H1 (cell line): ENCODE measurements around the gene SLC23A2. TPM values are rescaled to one million over a fixed set of nuclear protein-coding genes. Genes with fewer than 3 reads are reported as not detected.

Source experiments
- CTCF ChIA-PET: fragments of 300-600 bp; sonication (Branson Sonifier 250); formaldehyde crosslinking; loops from one replicate; lab custom pipeline; 2021; ENCODE audit not compliant: partially characterized antibody; lab: Charles Lee
- POLR2A ChIA-PET: fragments of 300-600 bp; sonication (Branson Sonifier 250); formaldehyde crosslinking; loops from one replicate; lab custom pipeline; 2021; ENCODE audit warnings: inconsistent platforms; ENCODE audit not compliant: partially characterized antibody; lab: Charles Lee
- DNase-seq, 2 experiments: peaks; one replicate each; pipeline versions ENCODE4 v3.0.0 to v3.0.0-alpha.2; 2010 to 2022; ENCODE audit warnings: low spot score in 2 of 2, low read depth in 1 of 2, mixed read lengths in 1 of 2
- FAIRE-seq: peaks from 2 replicates; lab custom pipeline; 2011; peaks lifted over from hg19 to GRCh38; lab: Jason Lieb, UNC
- H2AFZ ChIP-seq: 2 replicates; pipeline ENCODE4 v1.8.1; 2012; ENCODE audit warnings: low read length, inconsistent platforms
- H2AK5ac ChIP-seq: 2 replicates; pipeline ENCODE4 v1.6.1; 2013; ENCODE audit warnings: low read depth, low read length
- H2BK120ac ChIP-seq: replicated peaks from 2 replicates; pipeline ENCODE3; 2013; ENCODE audit warnings: low read depth, low read length, inconsistent platforms
- H2BK12ac ChIP-seq: 2 replicates; pipeline ENCODE4 v1.6.1; 2013; ENCODE audit warnings: low read depth, low read length
- H2BK15ac ChIP-seq: 2 replicates; pipeline ENCODE4 v1.6.1; 2013; ENCODE audit warnings: low read length
- H2BK20ac ChIP-seq: 2 replicates; pipeline ENCODE4 v1.6.1; 2013; ENCODE audit warnings: low read length
- H2BK5ac ChIP-seq: 2 replicates; pipeline ENCODE4 v1.6.1; 2013; ENCODE audit warnings: low read depth, low read length
- H3K14ac ChIP-seq: 2 replicates; pipeline ENCODE4 v1.6.1; 2013; ENCODE audit warnings: inconsistent platforms; ENCODE audit not compliant: insufficient read length
- H3K18ac ChIP-seq: 2 replicates; pipeline ENCODE4 v1.6.1; 2013; ENCODE audit warnings: low read length; ENCODE audit errors: extremely low read depth
- H3K23ac ChIP-seq: 2 replicates; pipeline ENCODE4 v1.6.1; 2013; ENCODE audit warnings: inconsistent platforms; ENCODE audit not compliant: insufficient read length
- H3K23me2 ChIP-seq: 2 replicates; pipeline ENCODE4 v1.6.1; 2013; ENCODE audit warnings: low read depth, low read length
- H3K27ac ChIP-seq: 2 replicates; pipeline ENCODE4 v1.6.1; 2011; ENCODE audit warnings: low read depth, low read length, inconsistent platforms
- H3K27me3 ChIP-seq, 4 experiments: replicated peaks in 1 of 4; 1 replicate in 1 of 4; 2 replicates in 3 of 4; pipeline versions ENCODE4 v1.6.1 to v1.8.1; 2011 to 2013; ENCODE audit warnings: low read length in 3 of 4, mild to moderate bottlenecking in 3 of 4, inconsistent platforms in 2 of 4, mixed read lengths in 2 of 4, moderate library complexity in 1 of 4; ENCODE audit not compliant: control insufficient read depth in 3 of 4, insufficient read depth in 3 of 4; ENCODE audit errors: extremely low read depth in 1 of 4
- H3K36me3 ChIP-seq, 4 experiments: 2 replicates each; pipeline versions ENCODE4 v1.6.1 to v1.8.1; 2011 to 2013; ENCODE audit warnings: mild to moderate bottlenecking in 4 of 4, low read length in 3 of 4, moderate library complexity in 2 of 4, control low read depth in 1 of 4, inconsistent platforms in 1 of 4; ENCODE audit not compliant: insufficient read depth in 4 of 4, control insufficient read depth in 2 of 4
- H3K4ac ChIP-seq: replicated peaks from 2 replicates; pipeline ENCODE3; 2013; ENCODE audit warnings: low read length, low read depth, mixed read lengths, inconsistent platforms; ENCODE audit not compliant: insufficient read length
- H3K4me1 ChIP-seq, 4 experiments: replicated peaks in 1 of 4; 1 replicate in 1 of 4; 2 replicates in 3 of 4; pipeline versions ENCODE4 v1.6.1 to v1.8.1; 2011 to 2013; ENCODE audit warnings: low read length in 3 of 4, inconsistent platforms in 2 of 4, mixed read lengths in 1 of 4; ENCODE audit not compliant: insufficient read depth in 4 of 4, control insufficient read depth in 3 of 4
- H3K4me2 ChIP-seq, 2 experiments: 2 replicates each; pipeline versions ENCODE4 v1.6.1 to v1.8.1; 2011 to 2013; ENCODE audit warnings: low read depth in 2 of 2, low read length in 2 of 2, control low read depth in 1 of 2, inconsistent platforms in 1 of 2, mild to moderate bottlenecking in 1 of 2; ENCODE audit not compliant: insufficient read depth in 1 of 2
- H3K4me3 ChIP-seq, 4 experiments: fragments of 200-600, 300-600 bp in 1 of 4; sonication (generic), shearing (Covaris generic), sonication (Bioruptor Twin) in 1 of 4; 2 replicates each; pipeline versions ENCODE4 v1.5.1 to v1.8.1; 2011 to 2016; ENCODE audit warnings: low read length in 4 of 4, low read depth in 3 of 4, control low read depth in 2 of 4, inconsistent platforms in 2 of 4, mild to moderate bottlenecking in 2 of 4, mixed read lengths in 1 of 4, moderate library complexity in 1 of 4; ENCODE audit not compliant: insufficient read depth in 2 of 4; ENCODE audit errors: extremely low read depth in 1 of 4
- H3K56ac ChIP-seq: replicated peaks from 2 replicates; pipeline ENCODE3; 2013; ENCODE audit warnings: low read depth, mild to moderate bottlenecking, mixed read lengths, low read length, inconsistent platforms; ENCODE audit not compliant: insufficient read length
- H3K79me1 ChIP-seq: 2 replicates; pipeline ENCODE4 v1.6.1; 2013; ENCODE audit warnings: low read depth, low read length, control low read depth
- H3K79me2 ChIP-seq, 2 experiments: 2 replicates each; pipeline versions ENCODE4 v1.6.1 to v1.8.1; 2012 to 2013; ENCODE audit warnings: low read length in 2 of 2, mild to moderate bottlenecking in 2 of 2, inconsistent platforms in 1 of 2; ENCODE audit not compliant: insufficient read depth in 2 of 2, control insufficient read depth in 1 of 2
- H3K9ac ChIP-seq, 4 experiments: replicated peaks in 1 of 4; 1 replicate in 1 of 4; 2 replicates in 3 of 4; pipeline versions ENCODE4 v1.6.1 to v1.8.1; 2011 to 2013; ENCODE audit warnings: low read depth in 3 of 4, low read length in 3 of 4, control low read depth in 2 of 4, mild to moderate bottlenecking in 2 of 4, moderate library complexity in 2 of 4, inconsistent platforms in 1 of 4; ENCODE audit errors: extremely low read depth in 1 of 4
- H3K9me3 ChIP-seq, 2 experiments: 2 replicates each; pipeline versions ENCODE4 v1.6.1 to v1.8.1; 2012 to 2013; ENCODE audit warnings: mild to moderate bottlenecking in 2 of 2, moderate library complexity in 2 of 2, control low read depth in 1 of 2, inconsistent platforms in 1 of 2, low read depth in 1 of 2, low read length in 1 of 2, mixed read lengths in 1 of 2; ENCODE audit not compliant: insufficient read depth in 2 of 2
- H4K20me1 ChIP-seq, 2 experiments: replicated peaks in 1 of 2; 2 replicates each; pipeline versions ENCODE3 to v1.8.1; 2011 to 2013; ENCODE audit warnings: inconsistent platforms in 2 of 2, low read length in 2 of 2, mild to moderate bottlenecking in 1 of 2; ENCODE audit not compliant: insufficient read depth in 2 of 2, control insufficient read depth in 1 of 2
- H4K5ac ChIP-seq: 2 replicates; pipeline ENCODE4 v1.6.1; 2013; ENCODE audit warnings: low read length, low read depth, mixed read lengths, inconsistent platforms; ENCODE audit not compliant: insufficient read length
- H4K8ac ChIP-seq: 2 replicates; pipeline ENCODE4 v1.8.0; 2013; ENCODE audit warnings: mild to moderate bottlenecking, moderate library complexity, low read length, inconsistent platforms; ENCODE audit not compliant: insufficient read depth; ENCODE audit errors: extremely low read depth
- H4K91ac ChIP-seq: replicated peaks from 2 replicates; pipeline ENCODE3; 2013; ENCODE audit warnings: low read length, mixed read lengths, inconsistent platforms; ENCODE audit not compliant: insufficient read length
- SP2 ChIP-seq: IDR thresholded peaks from 2 replicates; pipeline ENCODE4 v1.6.1; 2012; ENCODE audit warnings: mild to moderate bottlenecking, low read length, inconsistent platforms
- TBP ChIP-seq: IDR thresholded peaks from 2 replicates; pipeline ENCODE4 v1.6.1; 2011; ENCODE audit warnings: low read depth, low read length, improper control_type of control experiment
- WGBS, 2 experiments: shearing (Covaris generic) in 1 of 2; methylation state at CpG; one replicate each; pipeline versions ENCODE4 v1.1.6 to v1.1.7; 2013 to 2015; ENCODE audit warnings: low lambda C conversion rate in 2 of 2, mixed read lengths in 2 of 2, inconsistent platforms in 1 of 2, low coverage in 1 of 2, missing lambda C conversion rate in 1 of 2; ENCODE audit not compliant: insufficient replicate concordance in 2 of 2, insufficient coverage in 1 of 2, insufficient read length in 1 of 2; ENCODE audit errors: extremely low coverage in 1 of 2, missing lambda C conversion rate in 1 of 2; 5-methylcytosine and 5-hydroxymethylcytosine counted together
- polyA plus RNA-seq, 7 experiments: library from polyadenylated mRNA; depleted of rRNA in 3 of 7; stranded (reverse) in 5 of 7; unstranded in 2 of 7; fragments of >200 nt in 5 of 7; fragments of 200-250 nt in 2 of 7; gene quantifications; 1 replicate in 5 of 7; 2 replicates in 1 of 7; 4 replicates in 1 of 7; pipeline versions ENCODE4 v1.2.1 to v1.2.3, GENCODE V29; 2011 to 2013; ENCODE audit warnings: missing spikeins in 2 of 7, mixed read lengths in 2 of 7
- total RNA-seq: library from RNA; stranded (reverse); fragmentation: NEBNext Ultra II Directional; extraction: Animal tissue kit (Norgen Biotek cat#: 25700); gene quantifications from 2 replicates; pipeline ENCODE4 v1.2.1, GENCODE V29; 2021

The SLC23A2 gene
- total and polyA plus RNA-seq, 2 of the 8 experiments (the other 6 are each of a cell fraction or from before 2014, with no cell fraction given): 17.0 to 18.6 TPM

GRCh38 chr20:4819901-4820300 lies 181.4 kb downstream of the SLC23A2 start:
- WGBS, 2 experiments: 92% methylated on average over 4 of the region's 4 CpGs; no CpG with 5 or more reads in 1 of the 2 experiments
- Histone ChIP-seq H4K20me1 (no peaks in the 10 kb centered on the region), H3K4me3 (no peak overlapping the region), H3K4ac (no peak overlapping the region), H3K4me1 (peaks cover 7 to 10% (median 8%) of the 10 kb centered on the region in 4 experiments; a peak in 6 of 7 replicates), H4K8ac (no peak overlapping the region), H3K79me1 (no peaks in the 10 kb centered on the region), H3K36me3 (no peaks in the 10 kb centered on the region; a peak in 1 of 8 replicates), H3K79me2 (no peaks in the 10 kb centered on the region), H3K56ac (no peak overlapping the region), H2AFZ (no peak overlapping the region), H2BK12ac (no peak overlapping the region), H2BK5ac (no peak overlapping the region), H3K9me3 (no peaks in the 10 kb centered on the region), H4K5ac (no peak overlapping the region), H3K27ac (no peak overlapping the region), H2BK120ac (no peak overlapping the region), H3K27me3 (peaks cover 0 to 11% (median 7%) of the 10 kb centered on the region in 4 experiments; a peak in 4 of 7 replicates), H2AK5ac (no peak overlapping the region), H3K23me2 (peaks cover 9% of the 10 kb centered on the region; the same call in 1 of the 2 replicates), H3K18ac (no peak overlapping the region), H3K23ac (no peak overlapping the region), H2BK15ac (no peak overlapping the region), H3K14ac (no peak overlapping the region), H4K91ac (no peak overlapping the region), H2BK20ac (no peak overlapping the region), H3K9ac (no peak overlapping the region), H3K4me2 (no peak overlapping the region)
- DNase-seq: no peak
- CTCF ChIA-PET: interaction anchor here (0.8 to 1.3 kb wide), 3 partner anchors 8 to 218 kb away, joined by 3 read pairs; no protein-coding TSS in a partner anchor
- FAIRE-seq: no peak
- POLR2A ChIA-PET: interaction anchor here (0.6 to 0.7 kb wide), 2 partner anchors 239 to 274 kb away, joined by 3 read pairs; no protein-coding TSS in a partner anchor
- no peak for TF ChIP-seq SP2
- TF ChIP-seq TBP: no peak
